ENCODE data around the gene EGFL8. TPM values are rescaled to one million over a fixed set of nuclear protein-coding genes. Genes with fewer than 3 reads are reported as not detected.

Gene EGFL8
- total and polyA plus RNA-seq, 9 of the 15 experiments (the other 6 are each of a cell fraction or from before 2014, with no cell fraction given): 2.2 to 47.4 (median 14.2) TPM

- TF ChIP-seq E2F6 (IDR thresholded peaks at IDR 0.05; ENCODE audit: borderline replicate concordance in 1 of 2, extremely low read depth in 1 of 2, insufficient read depth in 1 of 2, insufficient read length in 1 of 2, low read depth in 1 of 2, low read length in 1 of 2, poor library complexity in 1 of 2, severe bottlenecking in 1 of 2) (peak; percentile 7 to 53), MYC (IDR thresholded peaks at IDR 0.05; ENCODE audit: low read depth, low read length) (0 out of 2 replicates have a peak, but pooled peaks have one; percentile 6), MYC (CRISPR knock-in tag; IDR thresholded peaks at IDR 0.05; ENCODE audit: borderline replicate concordance, low read depth) (no peak), ZBTB12 (CRISPR knock-in tag; IDR thresholded peaks at IDR 0.05) (no peak), CHD2 (IDR thresholded peaks at IDR 0.05; ENCODE audit: low read depth, low read length) (no peak), NFE2 (IDR thresholded peaks at IDR 0.05; ENCODE audit: low read depth) (peak; percentile 80), PHB (CRISPR knock-in tag; IDR thresholded peaks at IDR 0.05) (no peak), SOX6 (IDR thresholded peaks at IDR 0.05) (no peak; the same call in 1 of the 2 replicates), RFX1 (IDR thresholded peaks at IDR 0.05) (no peak), ZNF184 (CRISPR knock-in tag; IDR thresholded peaks at IDR 0.05) (no peak), SIX5 (IDR thresholded peaks at IDR 0.05; ENCODE audit: borderline replicate concordance in 1 of 2, insufficient read depth in 1 of 2, low read depth in 1 of 2, low read length in 2 of 2) (no peak), SP1 (CRISPR knock-in tag; IDR thresholded peaks at IDR 0.05) (no peak), POU5F1 (IDR thresholded peaks at IDR 0.05; ENCODE audit: borderline replicate concordance, low read depth, low read length, partially characterized antibody) (no peak), RNF219 (CRISPR knock-in tag; IDR thresholded peaks at IDR 0.05) (no peak), CBX5 (IDR thresholded peaks at IDR 0.05; ENCODE audit: borderline replicate concordance, low read depth) (no peak), RBM14 (IDR thresholded peaks at IDR 0.05; ENCODE audit: borderline replicate concordance, insufficient read depth, low read depth, low read length) (no peak), TEAD4 (IDR thresholded peaks at IDR 0.05; ENCODE audit: low read length) (no peak), TEAD4 (CRISPR knock-in tag; IDR thresholded peaks at IDR 0.05; ENCODE audit: borderline replicate concordance) (no peak), ATF4 (CRISPR knock-in tag; IDR thresholded peaks at IDR 0.05) (0 out of 2 replicates have a peak, but pooled peaks have one; percentile 24), GABPA (tag; conservative IDR thresholded peaks at IDR 0.05; ENCODE audit: low read depth) (no peak), ZNF146 (CRISPR knock-in tag; IDR thresholded peaks at IDR 0.05; ENCODE audit: unreplicated experiment) (no peak)
Measured at GRCh38 chr6:32152769-32153563, 11.4 kb upstream of the EGFL8 start (continued).

Measured in K562 (cell line).